Activated CD4-positive, alpha-beta T cell treated with anti-CD3 and anti-CD28 coated beads, Interleukin-2, Interleukin-4, amounts not matched to agents 100 ng/mL and 50 ng/mL, durations not matched to agents 16 hours and 8 hours (primary cell): ENCODE measurements around the gene SV2B.

Experiments
- DNase-seq: peaks from one replicate; pipeline ENCODE4 v3.0.0-alpha.2; 2020; ENCODE audit warnings: low spot score

Gene SV2B

DNA sequence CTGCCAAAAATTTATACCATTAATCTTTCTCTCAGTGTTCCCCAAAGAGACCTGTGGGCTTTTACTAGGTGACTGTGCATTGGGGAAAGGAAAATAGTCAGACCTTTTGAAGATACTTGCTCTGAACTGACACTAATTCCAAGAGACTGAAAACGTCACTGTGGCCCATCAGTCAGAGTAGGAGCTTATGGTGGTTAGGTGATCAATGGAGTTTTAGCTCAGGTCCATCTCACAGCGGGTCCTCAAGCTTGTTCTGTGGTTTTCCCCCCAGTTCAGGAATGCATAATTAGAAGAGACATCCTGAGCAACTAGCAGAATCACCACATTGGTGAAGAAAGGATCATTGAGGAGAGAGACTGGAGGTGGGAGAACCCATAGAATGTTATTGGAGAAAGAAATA lies 134.7 kb downstream of the SV2B start:
- DNase-seq: no peak

DNA sequence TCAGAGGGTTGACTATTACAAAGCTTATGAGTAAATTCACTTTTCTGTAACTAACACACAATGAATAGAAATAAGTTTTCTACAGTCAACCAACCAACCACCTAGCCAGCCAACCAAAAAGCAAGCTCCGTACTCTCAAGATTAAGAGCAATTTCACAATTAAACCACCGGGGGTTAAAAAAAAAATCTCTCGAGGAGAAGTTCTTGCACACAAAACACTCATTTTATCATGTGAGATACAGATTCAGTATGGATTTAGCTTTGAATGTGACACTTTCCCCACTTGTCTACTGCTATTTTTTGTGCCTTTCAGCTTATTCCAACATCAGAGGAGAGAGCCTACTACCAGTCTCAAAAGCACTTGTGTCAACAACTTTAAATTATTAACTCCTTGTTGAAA lies 135.3 kb downstream of the SV2B start:
- DNase-seq: no peak

DNA sequence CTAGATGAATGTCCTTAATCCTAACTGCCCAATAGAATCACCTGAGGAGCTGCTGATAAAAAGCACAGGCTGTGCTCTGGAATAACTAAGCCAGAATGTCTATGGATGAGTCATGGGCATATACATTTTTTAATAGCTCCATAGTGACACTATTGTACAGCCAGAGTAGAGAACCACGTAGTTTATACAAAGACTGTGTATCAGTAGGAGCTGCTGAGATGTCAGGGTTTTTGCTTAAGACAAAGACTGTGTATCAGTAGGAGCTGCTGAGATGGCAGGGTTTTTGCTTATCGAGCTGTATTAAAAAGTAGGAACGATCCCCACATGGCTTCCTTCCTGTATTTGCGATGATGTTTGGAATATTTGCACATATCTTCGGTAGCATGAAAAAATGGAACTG lies 137.4 kb downstream of the SV2B start:
- no peak for DNase-seq

DNA sequence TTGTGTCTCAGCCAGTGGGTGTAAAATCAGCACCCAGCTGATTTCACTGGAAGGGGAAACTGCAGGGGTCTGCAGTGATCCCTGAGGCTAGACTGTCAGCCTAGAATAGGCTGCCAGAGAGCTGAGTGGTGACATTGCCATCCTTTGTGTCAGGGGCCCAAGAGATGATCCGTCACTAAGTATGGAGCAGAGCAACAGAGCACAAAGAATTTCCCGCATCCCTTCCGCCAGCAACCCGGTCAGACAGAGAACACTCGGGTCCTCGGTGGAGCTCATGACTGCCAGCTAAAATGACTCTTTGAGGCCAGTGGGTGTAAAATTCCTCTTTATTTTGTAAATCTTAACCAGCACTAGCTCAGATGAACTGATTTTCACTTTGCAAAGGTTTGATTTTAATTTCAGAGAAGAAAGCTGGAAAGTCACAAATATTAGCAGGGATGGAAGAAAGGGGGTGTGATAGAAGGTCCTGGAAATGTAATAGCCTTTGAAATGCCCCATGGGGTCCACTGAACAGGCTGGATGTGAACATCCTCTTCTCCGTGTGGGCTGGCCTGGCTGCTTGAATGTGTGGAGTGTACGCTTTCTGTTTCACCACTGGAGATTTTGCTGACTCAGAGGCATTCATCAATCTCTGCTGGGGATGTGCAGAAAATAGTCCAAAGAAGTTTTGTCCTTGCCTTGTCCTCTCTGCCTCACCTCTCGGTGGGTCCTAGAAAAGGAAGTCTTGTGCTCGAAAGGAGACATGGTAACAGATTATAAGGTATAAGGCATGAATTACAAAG lies 138.8 kb downstream of the SV2B start:
- DNase-seq: no peak

DNA sequence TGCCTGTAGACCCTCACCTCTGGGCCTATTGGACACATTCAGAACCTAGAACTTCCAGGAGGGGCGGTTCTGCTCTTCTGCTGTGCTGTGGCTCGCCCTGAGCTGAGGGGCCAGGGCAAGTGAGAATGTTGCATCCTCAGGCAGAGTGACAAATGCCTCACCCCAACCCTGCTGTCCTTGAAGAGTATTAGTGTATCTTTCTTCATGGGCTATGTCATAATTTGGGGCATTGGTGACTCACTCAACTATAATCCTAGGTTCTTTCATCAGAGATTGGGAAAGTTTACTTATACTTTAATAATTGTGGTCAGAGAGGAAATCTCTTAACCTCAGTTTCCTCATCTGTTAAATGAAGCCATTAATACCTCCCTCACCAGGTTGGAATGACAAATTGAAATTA lies 143.8 kb downstream of the SV2B start:
- DNase-seq: no peak

DNA sequence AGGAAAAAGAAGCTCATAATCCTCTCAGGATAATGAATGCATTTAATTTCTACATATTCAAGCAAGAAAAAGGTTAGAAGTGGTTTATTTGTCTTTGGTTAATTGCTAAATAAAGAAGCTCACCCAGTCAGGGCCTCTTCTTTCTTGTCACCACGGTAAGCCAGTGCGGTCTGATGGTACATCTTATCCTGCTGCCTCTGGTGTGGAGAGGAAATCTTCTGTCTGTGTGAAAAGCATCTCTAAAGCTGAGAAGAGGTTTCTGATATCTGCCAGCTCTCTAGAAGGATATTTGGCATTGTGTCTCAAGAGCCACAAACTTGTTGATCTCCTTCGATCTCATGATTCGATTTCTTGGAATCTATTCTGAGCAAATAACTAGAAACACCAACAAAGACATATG lies 144.9 kb downstream of the SV2B start:
- DNase-seq: no peak

DNA sequence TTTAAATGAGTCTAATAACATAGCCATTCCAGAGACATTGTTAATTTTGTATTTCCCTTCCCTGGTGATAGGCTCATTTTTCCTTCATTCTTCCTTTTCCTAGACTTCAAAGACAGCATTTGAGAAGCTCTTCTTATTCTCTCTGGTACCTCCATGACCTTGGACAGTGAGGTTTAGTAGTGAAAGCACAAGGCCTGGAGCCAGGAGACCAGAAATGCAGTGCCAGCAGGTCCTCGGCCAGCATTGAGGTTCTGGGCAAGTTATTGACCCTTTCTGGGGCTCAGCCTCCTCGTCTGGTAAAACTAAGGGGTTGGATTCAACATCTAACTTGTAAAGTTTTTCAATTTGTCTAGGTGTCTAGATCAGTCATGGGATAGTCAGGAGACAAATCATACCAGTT lies 146.9 kb downstream of the SV2B start:
- DNase-seq: no peak

DNA sequence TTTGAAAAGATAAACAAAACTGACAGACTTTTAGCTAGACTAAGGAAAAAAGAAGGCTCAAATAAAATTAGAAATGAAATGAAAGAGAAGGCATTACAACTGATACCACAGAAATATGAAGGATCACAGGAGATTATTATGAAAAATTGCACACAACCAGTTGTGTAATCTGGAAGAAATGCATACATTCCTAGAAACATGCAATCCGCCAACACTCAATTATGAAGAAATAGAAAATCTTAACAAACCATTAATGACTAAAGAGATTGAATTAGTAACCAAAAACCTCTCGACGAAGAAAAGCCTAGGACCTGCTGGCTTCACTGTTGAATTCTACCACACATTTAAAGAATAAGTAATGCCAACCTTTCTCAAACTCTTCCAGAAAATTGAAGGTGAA lies 149.5 kb downstream of the SV2B start:
- no peak for DNase-seq

DNA sequence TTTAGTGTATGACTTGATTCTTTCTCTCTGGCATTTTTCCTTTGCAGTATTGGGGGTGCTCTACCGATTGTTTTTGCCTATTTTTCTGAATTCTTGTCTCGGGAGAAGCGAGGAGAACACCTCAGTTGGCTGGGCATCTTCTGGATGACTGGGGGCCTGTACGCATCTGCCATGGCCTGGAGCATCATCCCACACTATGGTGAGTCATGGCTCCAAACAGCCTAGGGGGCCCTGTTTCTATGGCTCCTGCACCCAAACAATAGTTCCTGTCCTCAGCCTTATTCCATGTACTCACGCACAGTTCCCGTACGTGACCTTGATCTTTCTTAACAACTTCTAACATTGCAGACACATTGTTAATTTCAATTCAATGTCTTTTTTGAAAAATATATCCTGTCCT lies 152.3 kb downstream of the SV2B start:
- DNase-seq: no peak

DNA sequence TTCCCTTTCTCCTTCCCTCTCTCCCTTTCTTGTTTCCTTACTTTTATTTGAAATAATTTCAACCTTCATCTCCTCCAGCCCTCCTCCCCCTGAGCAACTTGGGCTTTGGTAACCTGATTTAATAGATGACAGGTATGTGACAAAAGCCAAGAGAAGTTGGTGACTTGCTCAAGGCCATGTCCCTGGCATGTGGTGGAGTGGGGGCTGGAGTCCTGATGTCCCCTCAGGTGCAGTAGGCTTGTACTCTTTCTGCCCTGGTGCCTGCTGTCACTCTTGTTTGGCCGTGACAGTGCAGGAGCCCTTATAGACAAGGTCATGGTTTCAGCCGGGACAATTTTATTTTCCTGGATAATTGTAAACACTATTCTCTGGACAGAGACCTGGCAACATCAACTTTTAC lies 152.7 kb downstream of the SV2B start:
- no peak for DNase-seq

DNA sequence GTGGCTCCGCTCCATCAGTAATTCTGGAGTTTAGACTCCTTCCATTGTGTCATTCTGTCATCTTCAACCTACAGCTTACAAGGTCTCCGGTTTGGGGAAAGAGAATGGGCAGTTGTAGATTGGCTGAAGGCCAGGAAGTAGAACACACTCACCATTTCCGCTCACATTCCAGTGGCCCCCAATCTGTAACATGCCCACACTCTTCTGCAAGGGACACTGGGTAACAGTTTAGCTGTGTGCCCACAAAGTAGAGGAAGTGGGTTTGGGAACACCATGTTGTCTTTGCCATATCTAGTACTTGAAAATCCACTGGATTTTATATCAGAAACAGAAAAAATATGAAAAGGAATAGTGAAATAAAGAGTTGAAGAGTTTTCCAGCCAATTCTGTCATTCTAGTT lies 153.5 kb downstream of the SV2B start:
- no peak for DNase-seq

DNA sequence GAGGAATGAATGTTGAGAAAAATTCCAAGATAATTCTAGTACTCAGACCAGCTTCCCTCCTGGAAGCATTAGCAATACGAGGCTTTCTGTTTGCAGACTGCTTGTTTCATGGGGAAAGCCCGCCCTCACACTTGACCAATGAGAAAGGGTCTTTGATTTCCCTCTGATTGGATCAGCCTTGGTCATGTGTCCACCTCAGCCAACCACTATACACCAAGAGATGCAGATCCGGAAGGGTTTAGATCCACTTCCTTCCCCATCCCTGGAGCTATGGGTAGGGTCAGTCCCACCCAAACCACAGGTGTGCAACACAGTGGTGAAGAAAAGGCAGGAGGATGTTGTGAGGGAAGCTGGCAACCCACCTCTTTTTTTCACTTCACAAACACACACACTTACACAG lies 154.7 kb downstream of the SV2B start:
- no peak for DNase-seq

DNA sequence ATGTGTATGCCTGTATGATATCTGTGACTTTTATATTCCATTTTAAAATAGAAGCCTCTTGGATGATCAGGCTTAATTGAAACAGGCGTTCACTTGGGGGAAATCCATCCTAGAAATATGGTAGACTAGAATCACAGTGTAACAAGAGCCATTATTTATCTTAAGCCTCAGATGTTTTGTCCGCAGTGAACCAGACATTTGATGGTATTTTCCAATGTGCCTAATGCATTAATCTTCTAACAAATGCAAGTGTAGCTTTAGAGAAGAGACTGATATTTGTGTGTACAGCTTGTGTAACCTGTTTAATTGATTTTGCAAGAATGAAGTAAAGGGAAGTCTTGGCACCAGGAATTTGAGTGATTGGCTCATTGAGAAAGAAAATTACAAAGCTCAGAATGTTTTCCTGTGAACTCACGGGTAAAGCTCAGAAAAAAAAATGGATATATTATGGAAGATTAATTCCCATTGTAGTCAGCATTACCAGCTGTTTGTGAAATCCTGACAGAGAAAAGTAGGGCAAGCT lies 155.7 kb downstream of the SV2B start:
- DNase-seq: no peak

DNA sequence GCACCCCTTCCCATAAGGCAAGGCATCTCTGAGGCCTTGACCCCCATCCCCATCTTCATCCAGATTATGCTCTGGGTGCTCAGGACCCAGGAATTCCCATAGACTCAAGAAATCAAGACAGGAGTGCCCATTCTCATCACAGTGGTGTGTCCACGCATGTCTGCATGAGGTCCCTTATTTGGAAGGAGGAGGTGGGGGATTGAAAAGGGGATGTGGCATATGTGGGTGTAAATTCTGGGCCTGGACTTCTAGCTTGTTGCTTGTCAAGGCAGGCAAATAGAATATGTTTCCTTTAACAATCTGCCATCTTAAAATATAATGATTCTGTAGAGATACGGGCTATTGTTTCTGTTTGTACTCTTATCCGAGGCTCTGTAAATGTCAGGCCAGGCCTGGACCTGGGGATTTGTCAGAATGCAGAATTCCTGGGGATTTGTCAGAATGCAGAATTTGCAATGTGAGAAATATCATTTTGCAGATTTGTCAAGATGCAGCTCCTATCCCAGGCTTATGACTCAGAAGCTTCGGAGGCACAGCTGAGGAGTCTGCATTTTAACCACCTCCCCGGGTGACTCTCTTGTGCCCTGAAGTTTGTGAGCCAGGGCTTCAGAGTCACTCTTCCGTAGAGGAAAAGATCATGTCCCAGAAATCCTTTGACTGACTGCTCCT lies 157.8 kb downstream of the SV2B start:
- no peak for DNase-seq

DNA sequence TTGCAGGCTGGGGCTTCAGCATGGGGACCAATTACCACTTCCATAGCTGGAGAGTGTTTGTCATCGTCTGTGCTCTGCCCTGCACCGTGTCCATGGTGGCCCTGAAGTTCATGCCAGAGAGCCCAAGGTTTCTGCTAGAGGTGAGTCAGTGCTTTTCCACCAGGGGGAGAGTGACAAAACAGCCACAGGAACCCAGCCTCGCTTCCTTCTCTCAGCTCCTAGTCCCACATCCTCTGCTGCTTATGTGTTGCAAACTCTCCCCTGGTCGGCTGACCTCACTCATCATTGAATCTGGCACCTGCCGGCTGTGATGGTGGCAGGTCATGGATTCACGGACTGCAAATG lies 158.3 kb downstream of the SV2B start:
- DNase-seq: no peak

DNA sequence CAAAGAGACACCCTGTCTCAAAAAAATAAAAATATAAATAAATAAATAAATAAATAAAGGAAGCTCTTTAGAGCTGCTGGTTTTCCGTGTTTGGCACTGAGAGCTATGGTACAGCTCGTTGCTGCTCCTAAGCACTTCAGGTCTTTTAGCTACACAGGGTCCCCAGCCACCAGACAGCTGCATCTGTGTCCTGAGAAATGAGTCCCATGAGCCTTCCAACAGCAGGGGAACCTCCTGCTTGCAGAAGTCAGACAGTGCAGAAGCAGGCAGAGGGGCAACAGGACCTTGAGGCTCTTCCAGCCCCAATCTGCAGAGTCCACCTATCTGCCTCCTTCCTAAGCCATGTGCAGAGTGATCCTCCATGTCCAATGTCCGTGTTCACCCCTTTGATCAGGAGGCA lies 159.0 kb downstream of the SV2B start:
- no peak for DNase-seq

DNA sequence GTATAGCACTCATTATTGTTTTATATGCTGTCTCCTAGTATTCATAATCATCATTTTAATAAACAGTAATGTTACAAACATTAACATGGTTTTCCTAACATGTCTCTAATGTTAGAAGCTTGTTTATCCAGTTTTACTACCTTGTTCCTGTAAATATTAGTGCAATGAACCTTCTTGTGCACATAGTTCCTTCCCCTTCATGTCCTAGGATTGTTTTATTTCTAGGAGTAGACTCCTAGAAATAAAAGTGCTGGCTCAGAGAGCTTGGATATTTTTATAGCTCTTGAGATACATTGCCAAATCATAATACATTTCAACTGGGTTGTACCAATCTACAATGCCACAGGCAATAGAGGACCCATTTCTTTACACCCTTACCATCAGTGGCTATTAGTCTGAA lies 161.3 kb downstream of the SV2B start:
- DNase-seq: no peak

DNA sequence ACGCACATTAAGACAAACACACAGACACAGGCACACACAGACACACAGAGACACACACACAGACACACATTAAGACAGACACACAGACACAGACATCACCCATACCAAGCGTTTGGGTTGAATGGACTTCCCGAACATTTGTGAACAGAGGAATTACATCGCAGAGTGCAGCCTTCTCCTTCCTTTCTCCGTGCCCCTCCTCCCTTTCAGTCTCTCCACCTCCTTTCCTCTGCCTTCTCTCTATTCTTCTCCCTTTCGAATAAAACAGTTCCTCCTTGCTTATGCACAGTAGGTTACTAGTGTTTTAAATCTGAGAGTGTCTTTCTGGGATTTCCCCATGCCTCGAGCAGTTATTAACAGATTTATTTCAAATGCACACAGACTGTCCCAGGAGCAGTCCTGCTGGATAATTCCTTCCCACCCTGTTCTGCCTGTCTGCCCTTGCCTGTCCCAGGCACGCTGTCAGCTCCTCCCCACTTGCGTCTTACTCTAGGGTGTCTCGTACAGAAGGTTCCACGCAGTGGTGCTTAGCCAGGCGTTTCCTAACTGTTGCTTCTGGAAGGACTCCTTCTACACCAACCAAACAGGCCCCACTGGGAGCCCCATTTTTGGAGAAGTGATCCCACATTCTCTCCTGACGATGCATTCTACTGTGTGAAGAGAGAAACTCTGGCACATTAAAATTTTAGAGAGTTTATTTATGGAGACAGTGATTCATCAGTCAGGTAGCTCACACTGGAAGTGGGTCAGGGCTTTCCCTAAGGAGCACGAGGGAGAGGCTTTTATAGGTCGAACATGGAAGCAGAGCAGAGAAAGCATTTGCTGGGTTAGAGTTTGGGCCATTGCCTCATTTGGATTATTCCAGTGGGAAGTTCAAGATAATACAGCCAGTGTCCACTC lies 163.8 kb downstream of the SV2B start:
- DNase-seq: no peak

DNA sequence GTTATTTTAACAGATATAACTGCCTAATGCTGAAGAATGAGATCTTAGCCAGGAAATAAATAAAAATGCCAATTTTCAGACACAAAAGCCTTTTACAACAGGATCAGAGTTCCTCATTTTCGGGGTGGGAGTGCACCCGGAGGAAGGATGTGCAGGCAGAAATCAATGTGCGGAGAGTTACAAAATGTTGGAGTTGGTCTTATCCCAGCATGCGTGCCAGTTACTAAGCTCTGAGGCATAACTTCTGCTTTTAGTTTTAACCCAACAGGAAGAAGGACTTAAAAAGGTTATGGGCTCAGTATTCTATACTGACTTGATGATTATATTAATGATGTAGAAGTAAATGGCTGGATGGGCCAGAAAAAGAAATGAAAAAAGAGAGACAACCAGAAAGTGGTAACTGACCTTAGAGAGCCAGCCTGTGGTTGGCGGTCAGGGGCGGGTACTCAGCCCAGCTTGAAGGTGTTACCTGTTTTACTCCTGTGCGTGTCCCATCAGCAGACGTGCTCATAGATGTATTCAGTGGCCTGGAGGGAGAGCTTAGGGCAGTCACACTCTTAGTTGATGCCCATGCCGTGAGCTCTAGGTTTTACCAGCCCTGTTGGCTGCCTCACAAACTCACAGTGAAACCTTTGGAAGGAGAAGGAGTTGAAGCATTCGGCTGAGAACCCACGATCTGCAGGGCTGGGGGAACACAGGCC lies 164.7 kb downstream of the SV2B start:
- no peak for DNase-seq

DNA sequence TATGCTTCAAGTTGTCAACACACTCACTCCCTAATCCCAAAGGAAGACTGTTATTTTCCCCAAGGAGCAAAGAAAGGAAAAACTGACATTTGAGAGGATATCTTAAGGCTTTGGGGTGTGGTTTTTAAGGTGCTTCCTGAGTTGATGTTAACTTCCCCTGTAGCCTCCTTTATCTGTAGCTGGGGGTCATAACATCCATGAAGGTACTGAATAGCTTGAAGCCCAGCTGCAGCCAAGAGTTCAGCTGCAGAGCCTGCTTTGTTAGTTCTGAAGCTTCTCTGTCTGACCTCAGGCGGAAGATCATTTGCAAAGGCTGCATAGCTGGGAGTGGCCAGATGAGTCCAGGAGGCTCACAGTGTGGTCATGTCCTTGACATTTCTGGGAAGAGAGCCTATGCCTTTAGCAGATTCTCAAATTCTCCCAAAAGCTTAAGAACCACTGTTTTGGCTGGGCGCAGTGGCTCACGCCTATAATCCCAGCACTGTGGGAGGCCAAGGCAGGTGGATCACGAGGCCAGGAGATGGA lies 165.4 kb downstream of the SV2B start:
- no peak for DNase-seq

DNA sequence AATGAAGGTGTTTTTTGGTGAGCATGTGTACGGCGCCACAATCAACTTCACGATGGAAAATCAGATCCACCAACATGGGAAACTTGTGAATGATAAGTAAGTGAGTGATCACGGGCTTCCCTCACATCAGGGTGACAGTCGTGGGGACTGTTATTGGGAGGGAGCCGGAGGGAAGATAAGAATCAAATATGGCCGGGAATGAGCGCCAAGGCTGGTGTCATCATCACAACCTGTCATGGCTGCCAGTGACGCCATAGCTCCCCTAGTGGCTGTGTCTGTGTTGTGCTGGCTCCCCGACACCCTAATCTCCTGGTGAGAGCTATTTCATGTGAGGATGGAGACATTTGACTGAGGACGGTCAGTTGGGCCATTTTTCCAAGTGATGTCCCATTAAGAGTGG lies 168.5 kb downstream of the SV2B start:
- peak; percentile 8 for DNase-seq

DNA sequence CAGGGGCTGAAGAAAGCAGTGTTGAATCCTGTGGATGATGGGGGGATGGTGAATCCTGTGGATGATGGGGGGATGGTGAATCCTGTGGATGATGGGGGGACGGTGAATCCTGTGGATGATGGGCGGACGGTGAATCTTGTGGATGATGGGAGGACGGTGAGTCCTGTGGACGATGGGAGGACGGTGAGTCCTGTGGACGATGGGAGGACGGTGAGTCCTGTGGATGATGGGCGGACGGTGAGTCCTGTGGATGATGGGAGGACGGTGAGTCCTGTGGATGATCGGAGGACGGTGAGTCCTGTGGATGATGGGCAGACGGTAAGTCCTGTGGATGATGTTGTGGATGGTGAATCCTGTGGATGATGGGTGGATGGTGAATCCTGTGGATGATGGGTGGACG lies 170.7 kb downstream of the SV2B start:
- no peak for DNase-seq
